Daoy (cell line): ENCODE measurements around the gene SNAP23. TPM values are rescaled to one million over a fixed set of nuclear protein-coding genes. Genes with fewer than 3 reads are reported as not detected.
A peak's percentile ranks its signal among the peaks of the same experiment; 100 is the strongest.

Source experiments
- DNase-seq: peaks from one replicate; pipeline ENCODE4 v3.0.0-alpha.2; 2015; ENCODE audit warnings: low read depth
- total RNA-seq: library from RNA; depleted of rRNA; stranded (reverse); fragments of >200 nt; shearing (Covaris generic); gene quantifications from 2 replicates; pipeline ENCODE4 v1.2.3, GENCODE V29; 2014; rRNA removed

Gene SNAP23
- total RNA-seq, result 59.8 and 63.4 TPM in 2 replicates

GRCh38 chr15:42495361-42496212 lies at the start of gene SNAP23:
Gene SNAP23, plus strand, starts transcription at chr15:42495634. Its CDS starts 16,213 bp downstream, at chr15:42511847.
- DNase-seq, result peak; percentile 96

GRCh38 chr15:42447599-42447998 lies 47.8 kb upstream of the SNAP23 start:
- no peak for DNase-seq

GRCh38 chr15:42448281-42448680 lies 47.2 kb upstream of the SNAP23 start:
- DNase-seq, result no peak

- DNase-seq, result no peak
These were observed 45.5 kb upstream of the SNAP23 start for GRCh38 chr15:42449770-42450424.

GRCh38 chr15:42450425-42450790 lies 45.0 kb upstream of the SNAP23 start:
- no peak for DNase-seq

- no peak for DNase-seq
These were observed 41.6 kb upstream of the SNAP23 start for GRCh38 chr15:42453826-42454225.

- no peak for DNase-seq
These were observed 38.9 kb upstream of the SNAP23 start for GRCh38 chr15:42456531-42456930.

GRCh38 chr15:42456971-42457370 lies 38.5 kb upstream of the SNAP23 start:
- peak; percentile 9 for DNase-seq

GRCh38 chr15:42457445-42458442 lies 37.7 kb upstream of the SNAP23 start:
- peak; percentile 76 for DNase-seq

- no peak for DNase-seq
These were observed 34.2 kb upstream of the SNAP23 start for GRCh38 chr15:42461261-42461660.

GRCh38 chr15:42465520-42466259 lies 29.7 kb upstream of the SNAP23 start:
- DNase-seq, result no peak

GRCh38 chr15:42471002-42471401 lies 24.4 kb upstream of the SNAP23 start:
- no peak for DNase-seq

GRCh38 chr15:42474827-42475226 lies 20.6 kb upstream of the SNAP23 start:
- DNase-seq, result no peak

- DNase-seq, result no peak
These were observed 12.7 kb upstream of the SNAP23 start for GRCh38 chr15:42482701-42483100.

- no peak for DNase-seq
These were observed 11.8 kb upstream of the SNAP23 start for GRCh38 chr15:42483677-42484076.

- DNase-seq, result no peak
These were observed 5.2 kb upstream of the SNAP23 start for GRCh38 chr15:42490291-42490670.

GRCh38 chr15:42490671-42491538 lies 4.5 kb upstream of the SNAP23 start, which contains the start of gene ZNF106:
Gene ZNF106, minus strand, starts transcription at chr15:42491141. Its CDS starts 18,852 bp downstream, at chr15:42472289.
- peak; percentile 91 for DNase-seq

- peak; percentile 26 for DNase-seq
These were observed 3.8 kb upstream of the SNAP23 start for GRCh38 chr15:42491539-42492225.

GRCh38 chr15:42493679-42494078 lies 1.8 kb upstream of the SNAP23 start:
- no peak for DNase-seq

- DNase-seq, result peak; percentile 62
These were observed 455 bp upstream of the SNAP23 start for GRCh38 chr15:42494998-42495360.
